Measurements from ENCODE around the gene DDX20.
A peak's percentile ranks its signal among the peaks of the same experiment; 100 is the strongest.

GRCh38 chr1:111801071-111801850, 45.6 kb downstream of the DDX20 start:
- TF ChIP-seq CTCF (conservative IDR thresholded peaks at IDR 0.05; ENCODE audit: low read depth, low read length): 0 out of 2 replicates have a peak, but pooled peaks have one; percentile 15
- TF ChIP-seq EZH2 (IDR thresholded peaks at IDR 0.05; ENCODE audit: low read length, unreplicated experiment): no peak

All from PC-3 (cell line).